ENCODE data around the gene NYAP1.
A peak's percentile ranks its signal among the peaks of the same experiment; 100 is the strongest.
"Not testable (repeated sequence)": the region's sequence is repeated elsewhere in the genome, so short reads cannot be mapped to it uniquely, and the experiment has no call there.

Gene NYAP1

GRCh38 chr7:100513212-100513810, 29.6 kb downstream of the NYAP1 start:
- no peak for DNase-seq (ENCODE audit: low spot score)

GRCh38 chr7:100515072-100515532, 31.4 kb downstream of the NYAP1 start:
- no peak for DNase-seq (ENCODE audit: low spot score)

- peak; percentile 44 for DNase-seq (ENCODE audit: low spot score)
Observed at GRCh38 chr7:100516135-100516812, 32.5 kb downstream of the NYAP1 start.

GRCh38 chr7:100517305-100517704, 33.6 kb downstream of the NYAP1 start:
- no peak for DNase-seq (ENCODE audit: low spot score)

GRCh38 chr7:100519580-100519979, 35.9 kb downstream of the NYAP1 start:
- DNase-seq (ENCODE audit: low spot score): no peak

- DNase-seq (ENCODE audit: low spot score): no peak
Observed at GRCh38 chr7:100520138-100520537, 36.4 kb downstream of the NYAP1 start.

GRCh38 chr7:100521076-100521475, 37.3 kb downstream of the NYAP1 start:
- DNase-seq (ENCODE audit: low spot score): no peak

GRCh38 chr7:100521909-100522593, 38.3 kb downstream of the NYAP1 start:
- not testable (repeated sequence) for DNase-seq (ENCODE audit: low spot score)

GRCh38 chr7:100523192-100523591, 39.5 kb downstream of the NYAP1 start:
- DNase-seq (ENCODE audit: low spot score): not testable (repeated sequence)

GRCh38 chr7:100528108-100528866, 44.6 kb downstream of the NYAP1 start:
- not testable (repeated sequence) for DNase-seq (ENCODE audit: low spot score)

- DNase-seq (ENCODE audit: low spot score): no peak
Observed at GRCh38 chr7:100532165-100533022, 48.7 kb downstream of the NYAP1 start.

- DNase-seq (ENCODE audit: low spot score): not testable (repeated sequence)
Observed at GRCh38 chr7:100535982-100536381, 52.3 kb downstream of the NYAP1 start.

- not testable (repeated sequence) for DNase-seq (ENCODE audit: low spot score)
Observed at GRCh38 chr7:100536695-100537094, 53.0 kb downstream of the NYAP1 start.

- no peak for DNase-seq (ENCODE audit: low spot score)
Observed at GRCh38 chr7:100538348-100538653, 54.6 kb downstream of the NYAP1 start.

- peak; percentile 100 for DNase-seq (ENCODE audit: low spot score)
Observed at GRCh38 chr7:100538654-100539435, 55.1 kb downstream of the NYAP1 start, which contains the start of gene AGFG2. Gene AGFG2 (plus strand): TSS chr7:100539203. CDS start chr7:100539347, 144 bp downstream.

GRCh38 chr7:100539436-100540006, 55.8 kb downstream of the NYAP1 start:
- DNase-seq (ENCODE audit: low spot score): no peak

GRCh38 chr7:100540073-100540723, 56.5 kb downstream of the NYAP1 start:
- DNase-seq (ENCODE audit: low spot score): no peak

GRCh38 chr7:100541309-100541708, 57.6 kb downstream of the NYAP1 start:
- DNase-seq (ENCODE audit: low spot score): not testable (repeated sequence)

- no peak for DNase-seq (ENCODE audit: low spot score)
Observed at GRCh38 chr7:100543586-100543985, 59.9 kb downstream of the NYAP1 start.

- no peak for DNase-seq (ENCODE audit: low spot score)
Observed at GRCh38 chr7:100544386-100544785, 60.7 kb downstream of the NYAP1 start.
